Measurements from ENCODE around the gene FAM114A1.

FAM114A1 gene

GRCh38 chr4:38867478-38868058 lies at the start of gene FAM114A1:
Gene FAM114A1 (plus strand): TSS chr4:38867806. CDS start chr4:38878079, 10,273 bp downstream.
- H3K4me1 ChIP-seq (ENCODE audit: control insufficient read depth in 1 of 2, insufficient read depth in 2 of 2, low read length in 2 of 2) = peaks cover 21 to 31% of the 10 kb centered on the region in 2 donors
- no peaks in the 10 kb centered on the region for H3K9me3 ChIP-seq (ENCODE audit: control insufficient read depth in 1 of 2, low read length in 2 of 2)
- H3K36me3 ChIP-seq (ENCODE audit: control insufficient read depth in 1 of 2, insufficient read depth in 2 of 2, low read length in 2 of 2) = peaks cover 6 to 15% of the 10 kb centered on the region in 2 donors
- peak within 1 kb of the TSS; percentile 94 to 98 for H3K9ac ChIP-seq (ENCODE audit: low read depth in 1 of 2, low read length in 2 of 2)
- peak within 1 kb of the TSS; percentile 89 to 90 for H3K4me3 ChIP-seq (ENCODE audit: low read depth in 1 of 2, low read length in 2 of 2)
- no peaks in the 10 kb centered on the region for H3K27me3 ChIP-seq (ENCODE audit: control insufficient read depth in 1 of 2, insufficient read depth in 2 of 2, low read length in 2 of 2)
- H3K27ac ChIP-seq (ENCODE audit: low read depth, low read length) = peak within 1 kb of the TSS; percentile 96

- H3K27ac ChIP-seq (ENCODE audit: low read depth, low read length) = no peak overlapping the region
- no peaks in the 10 kb centered on the region for H3K4me1 ChIP-seq (ENCODE audit: control insufficient read depth in 1 of 2, insufficient read depth in 2 of 2, low read length in 2 of 2)
- H3K9ac ChIP-seq (ENCODE audit: low read depth in 1 of 2, low read length in 2 of 2) = no peak overlapping the region
Observed at GRCh38 chr4:38818441-38818976, 49.1 kb upstream of the FAM114A1 start.

GRCh38 chr4:38819569-38819968 lies 48.0 kb upstream of the FAM114A1 start:
- no peak overlapping the region for H3K9ac ChIP-seq (ENCODE audit: low read depth in 1 of 2, low read length in 2 of 2)
- H3K4me1 ChIP-seq (ENCODE audit: control insufficient read depth in 1 of 2, insufficient read depth in 2 of 2, low read length in 2 of 2) = no peaks in the 10 kb centered on the region
- H3K36me3 ChIP-seq (ENCODE audit: control insufficient read depth in 1 of 2, insufficient read depth in 2 of 2, low read length in 2 of 2) = no peaks in the 10 kb centered on the region
- H3K27ac ChIP-seq (ENCODE audit: low read depth, low read length) = no peak overlapping the region
- no peak overlapping the region for H3K4me3 ChIP-seq (ENCODE audit: low read depth in 1 of 2, low read length in 2 of 2)
- H3K9me3 ChIP-seq (ENCODE audit: control insufficient read depth in 1 of 2, low read length in 2 of 2) = peaks cover 3 to 6% of the 10 kb centered on the region in 2 donors
- no peaks in the 10 kb centered on the region for H3K27me3 ChIP-seq (ENCODE audit: control insufficient read depth in 1 of 2, insufficient read depth in 2 of 2, low read length in 2 of 2)

More at GRCh38 chr4:38818441-38818976, 49.1 kb upstream of the FAM114A1 start:
- H3K4me3 ChIP-seq (ENCODE audit: low read depth in 1 of 2, low read length in 2 of 2) = no peak overlapping the region
- H3K27me3 ChIP-seq (ENCODE audit: control insufficient read depth in 1 of 2, insufficient read depth in 2 of 2, low read length in 2 of 2) = no peaks in the 10 kb centered on the region
- no peaks in the 10 kb centered on the region for H3K36me3 ChIP-seq (ENCODE audit: control insufficient read depth in 1 of 2, insufficient read depth in 2 of 2, low read length in 2 of 2)
- peaks cover 3 to 6% of the 10 kb centered on the region in 2 donors for H3K9me3 ChIP-seq (ENCODE audit: control insufficient read depth in 1 of 2, low read length in 2 of 2)

- no peaks in the 10 kb centered on the region for H3K36me3 ChIP-seq (ENCODE audit: control insufficient read depth in 1 of 2, insufficient read depth in 2 of 2, low read length in 2 of 2)
- H3K27ac ChIP-seq (ENCODE audit: low read depth, low read length) = no peak overlapping the region
- peaks cover 0 to under 1% of the 10 kb centered on the region in 2 donors for H3K9me3 ChIP-seq (ENCODE audit: control insufficient read depth in 1 of 2, low read length in 2 of 2)
- H3K4me3 ChIP-seq (ENCODE audit: low read depth in 1 of 2, low read length in 2 of 2) = no peak overlapping the region
- H3K27me3 ChIP-seq (ENCODE audit: control insufficient read depth in 1 of 2, insufficient read depth in 2 of 2, low read length in 2 of 2) = no peaks in the 10 kb centered on the region
- H3K4me1 ChIP-seq (ENCODE audit: control insufficient read depth in 1 of 2, insufficient read depth in 2 of 2, low read length in 2 of 2) = no peaks in the 10 kb centered on the region
- no peak overlapping the region for H3K9ac ChIP-seq (ENCODE audit: low read depth in 1 of 2, low read length in 2 of 2)
Observed at GRCh38 chr4:38820329-38821061, 47.1 kb upstream of the FAM114A1 start.

GRCh38 chr4:38821739-38822138 lies 45.9 kb upstream of the FAM114A1 start:
- Histone ChIP-seq H3K9me3 (ENCODE audit: control insufficient read depth in 1 of 2, low read length in 2 of 2) (no peaks in the 10 kb centered on the region), H3K4me3 (ENCODE audit: low read depth in 1 of 2, low read length in 2 of 2) (no peak overlapping the region), H3K4me1 (ENCODE audit: control insufficient read depth in 1 of 2, insufficient read depth in 2 of 2, low read length in 2 of 2) (no peaks in the 10 kb centered on the region), H3K27me3 (ENCODE audit: control insufficient read depth in 1 of 2, insufficient read depth in 2 of 2, low read length in 2 of 2) (no peaks in the 10 kb centered on the region), H3K36me3 (ENCODE audit: control insufficient read depth in 1 of 2, insufficient read depth in 2 of 2, low read length in 2 of 2) (no peaks in the 10 kb centered on the region), H3K27ac (ENCODE audit: low read depth, low read length) (no peak overlapping the region), H3K9ac (ENCODE audit: low read depth in 1 of 2, low read length in 2 of 2) (no peak overlapping the region)

GRCh38 chr4:38822748-38823303 lies 44.8 kb upstream of the FAM114A1 start:
- Histone ChIP-seq H3K36me3 (ENCODE audit: control insufficient read depth in 1 of 2, insufficient read depth in 2 of 2, low read length in 2 of 2) (no peaks in the 10 kb centered on the region), H3K27ac (ENCODE audit: low read depth, low read length) (no peak overlapping the region), H3K9ac (ENCODE audit: low read depth in 1 of 2, low read length in 2 of 2) (no peak overlapping the region), H3K4me1 (ENCODE audit: control insufficient read depth in 1 of 2, insufficient read depth in 2 of 2, low read length in 2 of 2) (no peaks in the 10 kb centered on the region), H3K27me3 (ENCODE audit: control insufficient read depth in 1 of 2, insufficient read depth in 2 of 2, low read length in 2 of 2) (no peaks in the 10 kb centered on the region), H3K9me3 (ENCODE audit: control insufficient read depth in 1 of 2, low read length in 2 of 2) (no peaks in the 10 kb centered on the region), H3K4me3 (ENCODE audit: low read depth in 1 of 2, low read length in 2 of 2) (no peak overlapping the region)

- no peaks in the 10 kb centered on the region for H3K9me3 ChIP-seq (ENCODE audit: control insufficient read depth in 1 of 2, low read length in 2 of 2)
- H3K4me3 ChIP-seq (ENCODE audit: low read depth in 1 of 2, low read length in 2 of 2) = no peak overlapping the region
- no peaks in the 10 kb centered on the region for H3K36me3 ChIP-seq (ENCODE audit: control insufficient read depth in 1 of 2, insufficient read depth in 2 of 2, low read length in 2 of 2)
- H3K4me1 ChIP-seq (ENCODE audit: control insufficient read depth in 1 of 2, insufficient read depth in 2 of 2, low read length in 2 of 2) = no peaks in the 10 kb centered on the region
- H3K27me3 ChIP-seq (ENCODE audit: control insufficient read depth in 1 of 2, insufficient read depth in 2 of 2, low read length in 2 of 2) = no peaks in the 10 kb centered on the region
- H3K27ac ChIP-seq (ENCODE audit: low read depth, low read length) = no peak overlapping the region
- no peak overlapping the region for H3K9ac ChIP-seq (ENCODE audit: low read depth in 1 of 2, low read length in 2 of 2)
Observed at GRCh38 chr4:38823766-38824165, 43.8 kb upstream of the FAM114A1 start.

- Histone ChIP-seq H3K9ac (ENCODE audit: low read depth in 1 of 2, low read length in 2 of 2) (no peak overlapping the region), H3K4me1 (ENCODE audit: control insufficient read depth in 1 of 2, insufficient read depth in 2 of 2, low read length in 2 of 2) (no peaks in the 10 kb centered on the region), H3K27ac (ENCODE audit: low read depth, low read length) (no peak overlapping the region), H3K36me3 (ENCODE audit: control insufficient read depth in 1 of 2, insufficient read depth in 2 of 2, low read length in 2 of 2) (no peaks in the 10 kb centered on the region), H3K9me3 (ENCODE audit: control insufficient read depth in 1 of 2, low read length in 2 of 2) (peaks cover 4 to 6% of the 10 kb centered on the region in 2 donors), H3K27me3 (ENCODE audit: control insufficient read depth in 1 of 2, insufficient read depth in 2 of 2, low read length in 2 of 2) (no peaks in the 10 kb centered on the region), H3K4me3 (ENCODE audit: low read depth in 1 of 2, low read length in 2 of 2) (no peak overlapping the region)
Observed at GRCh38 chr4:38829237-38829636, 38.4 kb upstream of the FAM114A1 start.

GRCh38 chr4:38831653-38832052 lies 36.0 kb upstream of the FAM114A1 start:
- Histone ChIP-seq H3K27ac (ENCODE audit: low read depth, low read length) (no peak overlapping the region), H3K4me3 (ENCODE audit: low read depth in 1 of 2, low read length in 2 of 2) (no peak overlapping the region), H3K4me1 (ENCODE audit: control insufficient read depth in 1 of 2, insufficient read depth in 2 of 2, low read length in 2 of 2) (no peaks in the 10 kb centered on the region), H3K9ac (ENCODE audit: low read depth in 1 of 2, low read length in 2 of 2) (no peak overlapping the region), H3K27me3 (ENCODE audit: control insufficient read depth in 1 of 2, insufficient read depth in 2 of 2, low read length in 2 of 2) (no peaks in the 10 kb centered on the region), H3K36me3 (ENCODE audit: control insufficient read depth in 1 of 2, insufficient read depth in 2 of 2, low read length in 2 of 2) (no peaks in the 10 kb centered on the region), H3K9me3 (ENCODE audit: control insufficient read depth in 1 of 2, low read length in 2 of 2) (peaks cover 6 to 11% of the 10 kb centered on the region in 2 donors)

- H3K27me3 ChIP-seq (ENCODE audit: control insufficient read depth in 1 of 2, insufficient read depth in 2 of 2, low read length in 2 of 2) = no peaks in the 10 kb centered on the region
- no peak overlapping the region for H3K27ac ChIP-seq (ENCODE audit: low read depth, low read length)
- no peak overlapping the region for H3K4me3 ChIP-seq (ENCODE audit: low read depth in 1 of 2, low read length in 2 of 2)
- no peaks in the 10 kb centered on the region for H3K4me1 ChIP-seq (ENCODE audit: control insufficient read depth in 1 of 2, insufficient read depth in 2 of 2, low read length in 2 of 2)
- H3K36me3 ChIP-seq (ENCODE audit: control insufficient read depth in 1 of 2, insufficient read depth in 2 of 2, low read length in 2 of 2) = no peaks in the 10 kb centered on the region
- peaks cover 6 to 12% of the 10 kb centered on the region in 2 donors for H3K9me3 ChIP-seq (ENCODE audit: control insufficient read depth in 1 of 2, low read length in 2 of 2)
- H3K9ac ChIP-seq (ENCODE audit: low read depth in 1 of 2, low read length in 2 of 2) = no peak overlapping the region
Observed at GRCh38 chr4:38832206-38832605, 35.4 kb upstream of the FAM114A1 start.
